Measurements from ENCODE around the gene ZC2HC1B.

DNA sequence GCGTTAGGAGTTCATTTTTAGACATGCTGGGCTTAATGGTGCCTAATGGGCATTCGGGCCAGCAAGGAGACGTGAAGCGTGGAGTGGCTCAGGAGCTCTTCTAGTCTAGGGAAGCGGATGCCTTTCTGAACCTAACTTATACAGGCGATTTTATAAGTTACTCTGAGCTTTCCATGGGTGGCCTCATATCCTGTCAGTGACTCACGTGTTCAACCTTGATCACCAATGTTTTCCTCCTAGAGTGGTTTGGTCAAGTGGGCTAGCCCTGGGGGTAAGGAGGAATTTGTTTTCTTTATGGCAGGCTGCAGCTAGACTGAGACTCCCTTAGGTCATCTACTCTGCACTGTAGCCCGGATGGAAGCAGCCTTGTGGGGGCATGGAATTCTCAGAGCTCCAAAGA is 91.7 kb downstream of the ZC2HC1B start:
- TF ChIP-seq ZNF12 (CRISPR knock-in tag; IDR thresholded peaks at IDR 0.05) (no peak), DNMT1 (IDR thresholded peaks at IDR 0.05) (no peak), CREM (IDR thresholded peaks at IDR 0.05; ENCODE audit: low read depth) (no peak), SAFB2 (IDR thresholded peaks at IDR 0.05; ENCODE audit: borderline replicate concordance, low read depth, low read length, severe bottlenecking) (no peak)
- TF ChIP-seq, protein P1, sequence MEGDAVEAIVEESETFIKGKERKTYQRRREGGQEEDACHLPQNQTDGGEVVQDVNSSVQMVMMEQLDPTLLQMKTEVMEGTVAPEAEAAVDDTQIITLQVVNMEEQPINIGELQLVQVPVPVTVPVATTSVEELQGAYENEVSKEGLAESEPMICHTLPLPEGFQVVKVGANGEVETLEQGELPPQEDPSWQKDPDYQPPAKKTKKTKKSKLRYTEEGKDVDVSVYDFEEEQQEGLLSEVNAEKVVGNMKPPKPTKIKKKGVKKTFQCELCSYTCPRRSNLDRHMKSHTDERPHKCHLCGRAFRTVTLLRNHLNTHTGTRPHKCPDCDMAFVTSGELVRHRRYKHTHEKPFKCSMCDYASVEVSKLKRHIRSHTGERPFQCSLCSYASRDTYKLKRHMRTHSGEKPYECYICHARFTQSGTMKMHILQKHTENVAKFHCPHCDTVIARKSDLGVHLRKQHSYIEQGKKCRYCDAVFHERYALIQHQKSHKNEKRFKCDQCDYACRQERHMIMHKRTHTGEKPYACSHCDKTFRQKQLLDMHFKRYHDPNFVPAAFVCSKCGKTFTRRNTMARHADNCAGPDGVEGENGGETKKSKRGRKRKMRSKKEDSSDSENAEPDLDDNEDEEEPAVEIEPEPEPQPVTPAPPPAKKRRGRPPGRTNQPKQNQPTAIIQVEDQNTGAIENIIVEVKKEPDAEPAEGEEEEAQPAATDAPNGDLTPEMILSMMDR (IDR thresholded peaks at IDR 0.05 in 2 of 3, conservative IDR thresholded peaks at IDR 0.05 in 1 of 3; ENCODE audit: insufficient read depth in 2 of 3, low read depth in 1 of 3, low read length in 3 of 3), result no peak
- TF ChIP-seq, protein P2, sequence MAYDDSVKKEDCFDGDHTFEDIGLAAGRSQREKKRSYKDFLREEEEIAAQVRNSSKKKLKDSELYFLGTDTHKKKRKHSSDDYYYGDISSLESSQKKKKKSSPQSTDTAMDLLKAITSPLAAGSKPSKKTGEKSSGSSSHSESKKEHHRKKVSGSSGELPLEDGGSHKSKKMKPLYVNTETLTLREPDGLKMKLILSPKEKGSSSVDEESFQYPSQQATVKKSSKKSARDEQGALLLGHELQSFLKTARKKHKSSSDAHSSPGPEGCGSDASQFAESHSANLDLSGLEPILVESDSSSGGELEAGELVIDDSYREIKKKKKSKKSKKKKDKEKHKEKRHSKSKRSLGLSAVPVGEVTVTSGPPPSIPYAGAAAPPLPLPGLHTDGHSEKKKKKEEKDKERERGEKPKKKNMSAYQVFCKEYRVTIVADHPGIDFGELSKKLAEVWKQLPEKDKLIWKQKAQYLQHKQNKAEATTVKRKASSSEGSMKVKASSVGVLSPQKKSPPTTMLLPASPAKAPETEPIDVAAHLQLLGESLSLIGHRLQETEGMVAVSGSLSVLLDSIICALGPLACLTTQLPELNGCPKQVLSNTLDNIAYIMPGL (CRISPR knock-in tag; IDR thresholded peaks at IDR 0.05), result no peak
- TF ChIP-seq, protein P3, sequence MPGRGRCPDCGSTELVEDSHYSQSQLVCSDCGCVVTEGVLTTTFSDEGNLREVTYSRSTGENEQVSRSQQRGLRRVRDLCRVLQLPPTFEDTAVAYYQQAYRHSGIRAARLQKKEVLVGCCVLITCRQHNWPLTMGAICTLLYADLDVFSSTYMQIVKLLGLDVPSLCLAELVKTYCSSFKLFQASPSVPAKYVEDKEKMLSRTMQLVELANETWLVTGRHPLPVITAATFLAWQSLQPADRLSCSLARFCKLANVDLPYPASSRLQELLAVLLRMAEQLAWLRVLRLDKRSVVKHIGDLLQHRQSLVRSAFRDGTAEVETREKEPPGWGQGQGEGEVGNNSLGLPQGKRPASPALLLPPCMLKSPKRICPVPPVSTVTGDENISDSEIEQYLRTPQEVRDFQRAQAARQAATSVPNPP (IDR thresholded peaks at IDR 0.05; ENCODE audit: borderline replicate concordance, insufficient read depth, insufficient read length), result no peak
- TF ChIP-seq, protein P4, sequence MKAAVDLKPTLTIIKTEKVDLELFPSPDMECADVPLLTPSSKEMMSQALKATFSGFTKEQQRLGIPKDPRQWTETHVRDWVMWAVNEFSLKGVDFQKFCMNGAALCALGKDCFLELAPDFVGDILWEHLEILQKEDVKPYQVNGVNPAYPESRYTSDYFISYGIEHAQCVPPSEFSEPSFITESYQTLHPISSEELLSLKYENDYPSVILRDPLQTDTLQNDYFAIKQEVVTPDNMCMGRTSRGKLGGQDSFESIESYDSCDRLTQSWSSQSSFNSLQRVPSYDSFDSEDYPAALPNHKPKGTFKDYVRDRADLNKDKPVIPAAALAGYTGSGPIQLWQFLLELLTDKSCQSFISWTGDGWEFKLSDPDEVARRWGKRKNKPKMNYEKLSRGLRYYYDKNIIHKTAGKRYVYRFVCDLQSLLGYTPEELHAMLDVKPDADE (conservative IDR thresholded peaks at IDR 0.05; ENCODE audit: control insufficient read depth, low read depth, low read length), result no peak

Data from K562 (cell line).